ENCODE measurements around the gene BAX. TPM values are rescaled to one million over a fixed set of nuclear protein-coding genes. Genes with fewer than 3 reads are reported as not detected.

BAX gene
- total RNA-seq, 1 experiment from 2014 or later, result 97.7 TPM

GRCh38 chr19:48985711-48986110 lies 31.0 kb downstream of the BAX start:
- DNase-seq (ENCODE audit: low read depth), result no peak

DNA sequence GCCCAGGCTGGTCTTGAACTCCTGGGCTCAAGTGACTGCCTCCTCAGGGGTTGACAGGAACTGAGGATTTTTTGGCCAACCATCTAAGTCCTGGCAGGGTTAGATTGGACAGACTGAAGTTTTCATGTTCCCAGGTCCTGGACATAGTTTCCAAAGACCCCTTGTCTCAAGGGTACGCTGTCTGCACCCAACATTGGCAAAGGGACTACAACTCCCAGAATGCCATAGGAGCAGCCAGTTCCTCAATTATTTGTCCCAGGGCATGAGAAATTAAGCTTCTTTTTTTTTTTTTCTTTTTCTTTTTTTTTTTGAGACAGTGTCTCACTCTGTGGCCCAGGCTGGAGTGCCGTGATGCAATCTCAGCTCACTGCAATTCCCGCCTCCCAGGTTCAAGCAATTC lies 31.5 kb downstream of the BAX start:
- DNase-seq (ENCODE audit: low read depth), result no peak

DNA sequence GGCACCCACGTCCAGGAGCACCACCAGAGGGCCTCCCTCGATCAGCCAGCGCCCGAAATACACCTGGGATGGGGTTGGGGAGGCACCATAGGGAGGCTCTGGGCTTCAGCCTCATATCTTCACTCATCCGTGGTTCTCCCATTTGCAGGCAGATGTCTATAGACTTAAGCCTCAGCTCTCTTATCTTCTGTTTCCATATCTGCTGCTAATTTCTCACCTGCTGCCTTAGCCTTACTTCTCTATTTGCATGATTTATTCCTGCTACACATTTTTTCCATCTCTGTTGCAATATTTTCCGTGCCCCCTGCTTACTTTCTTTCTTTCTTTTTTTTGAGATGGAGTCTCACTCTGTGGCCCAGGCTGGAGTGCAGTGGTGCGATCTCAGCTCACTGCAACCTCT lies 32.6 kb downstream of the BAX start:
- no peak for DNase-seq (ENCODE audit: low read depth)

- DNase-seq (ENCODE audit: low read depth), result no peak
Observed at GRCh38 chr19:48988286-48988685, 33.6 kb downstream of the BAX start.

DNA sequence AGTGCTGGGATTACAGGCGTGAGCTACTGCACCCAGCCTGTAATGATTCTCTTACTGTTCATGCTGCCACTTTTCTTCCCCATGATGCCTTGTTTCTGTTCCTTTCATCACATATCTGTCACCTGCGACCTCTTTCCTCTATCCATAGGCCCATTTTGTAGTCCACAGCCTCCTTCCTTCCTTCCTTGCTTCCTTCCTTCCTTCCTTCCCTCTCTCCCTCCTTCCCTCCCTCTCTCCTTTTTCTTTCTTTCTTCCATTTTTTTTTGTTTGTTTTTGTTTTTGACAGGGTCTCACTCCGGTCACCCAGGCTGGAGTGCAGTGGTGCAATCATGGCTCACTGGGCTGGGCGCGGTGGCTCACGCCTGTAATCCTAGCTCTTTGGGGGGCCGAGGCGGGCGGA lies 34.2 kb downstream of the BAX start:
- DNase-seq (ENCODE audit: low read depth), result no peak

DNA sequence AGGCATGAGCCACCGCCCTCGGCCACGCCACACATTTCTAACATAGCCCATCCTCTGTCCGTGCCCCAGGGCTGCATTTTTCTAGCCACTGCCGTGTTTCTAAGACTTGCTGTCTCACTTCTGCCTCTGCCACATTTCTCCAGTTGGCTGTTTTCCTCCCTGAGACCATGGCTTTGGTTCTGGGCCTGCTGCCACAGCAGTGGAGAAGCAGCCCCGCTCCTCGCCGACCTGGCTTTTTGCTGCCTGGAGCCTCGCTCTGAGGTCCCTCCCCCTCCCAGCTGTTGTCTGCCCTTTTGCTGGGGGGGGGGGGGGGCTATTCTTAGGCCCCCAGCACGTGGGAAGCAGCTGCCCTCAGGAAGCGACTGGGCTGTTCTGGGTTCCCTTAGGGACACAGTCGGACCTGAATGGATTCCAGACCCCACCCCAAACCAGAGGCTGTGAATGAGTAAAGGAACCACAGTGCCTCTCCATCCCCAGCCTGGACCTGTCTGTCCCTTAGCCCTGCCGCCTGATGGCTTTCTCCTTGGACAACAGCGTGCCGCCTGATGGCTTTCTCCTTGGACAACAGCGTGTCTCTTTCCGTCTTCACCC lies 35.1 kb downstream of the BAX start:
- no peak for DNase-seq (ENCODE audit: low read depth)

GRCh38 chr19:48990400-48990799 lies 35.7 kb downstream of the BAX start:
- no peak for DNase-seq (ENCODE audit: low read depth)

DNA sequence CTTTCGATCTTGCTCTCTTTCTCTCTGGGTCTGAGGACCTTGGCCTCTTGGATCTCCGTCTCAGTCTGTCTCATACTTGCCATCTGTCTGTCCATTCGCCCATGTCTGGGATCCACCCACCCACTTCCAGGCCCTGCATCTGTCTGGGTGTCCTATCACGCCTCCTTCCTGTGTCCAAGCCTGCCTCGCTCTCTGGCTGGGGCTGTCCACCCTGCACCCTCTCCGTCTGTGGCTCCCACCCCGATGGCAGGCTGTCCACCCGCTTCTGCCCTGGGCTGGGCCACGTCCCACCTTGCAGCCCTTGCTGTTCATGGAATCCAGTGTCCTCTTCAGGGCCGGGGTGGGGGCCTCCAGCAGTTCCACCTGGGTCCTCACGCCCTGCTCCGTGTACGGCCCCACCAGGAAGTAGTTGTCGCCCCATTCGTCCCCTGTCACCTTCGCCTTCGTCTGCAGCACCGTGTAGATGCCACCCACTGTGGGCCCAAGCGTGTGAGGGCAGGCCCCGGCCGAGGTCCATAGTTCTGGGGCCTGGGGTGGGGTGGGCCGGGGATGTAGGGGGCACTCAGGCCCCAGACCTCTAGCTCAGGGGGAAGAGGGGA lies 36.4 kb downstream of the BAX start:
- no peak for DNase-seq (ENCODE audit: low read depth)

- DNase-seq (ENCODE audit: low read depth), result peak; percentile 83
Observed at GRCh38 chr19:48991873-48992580, 37.4 kb downstream of the BAX start.

GRCh38 chr19:48992581-48993174 lies 38.0 kb downstream of the BAX start:
- peak; percentile 22 for DNase-seq (ENCODE audit: low read depth)

GRCh38 chr19:48993175-48994034 lies 38.7 kb downstream of the BAX start, which contains the start of the genes GYS1 and RUVBL2:
Gene GYS1, minus strand, starts transcription at chr19:48993309. Its CDS starts 197 bp downstream, at chr19:48993112.
Gene RUVBL2, plus strand, starts transcription at chr19:48993887. Its CDS starts 25 bp downstream, at chr19:48993912.
- peak; percentile 100 for DNase-seq (ENCODE audit: low read depth)

GRCh38 chr19:48994035-48994386 lies 39.3 kb downstream of the BAX start:
- no peak for DNase-seq (ENCODE audit: low read depth)

- DNase-seq (ENCODE audit: low read depth), result peak; percentile 69
Observed at GRCh38 chr19:48997972-48998371, 43.3 kb downstream of the BAX start.

GRCh38 chr19:48999481-49000325 lies 45.0 kb downstream of the BAX start:
- peak; percentile 50 for DNase-seq (ENCODE audit: low read depth)

DNA sequence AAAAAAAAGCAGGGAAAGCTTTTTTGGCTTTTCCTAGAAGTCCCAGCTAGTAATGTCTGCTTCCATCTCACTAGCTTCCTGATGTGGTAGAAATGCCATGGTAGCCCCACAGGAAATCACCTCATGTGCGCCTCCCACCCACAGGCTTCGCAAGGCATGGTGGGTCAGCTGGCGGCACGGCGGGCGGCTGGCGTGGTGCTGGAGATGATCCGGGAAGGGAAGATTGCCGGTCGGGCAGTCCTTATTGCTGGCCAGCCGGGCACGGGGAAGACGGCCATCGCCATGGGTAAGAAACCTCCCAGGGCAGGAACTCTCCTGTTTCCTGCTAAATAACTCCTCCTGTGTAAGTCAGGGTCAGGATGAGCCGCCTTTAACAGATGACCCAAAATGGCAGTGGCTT lies 49.5 kb downstream of the BAX start:
- no peak for DNase-seq (ENCODE audit: low read depth)

- no peak for DNase-seq (ENCODE audit: low read depth)
Observed at GRCh38 chr19:49004964-49005614, 50.4 kb downstream of the BAX start.

DNA sequence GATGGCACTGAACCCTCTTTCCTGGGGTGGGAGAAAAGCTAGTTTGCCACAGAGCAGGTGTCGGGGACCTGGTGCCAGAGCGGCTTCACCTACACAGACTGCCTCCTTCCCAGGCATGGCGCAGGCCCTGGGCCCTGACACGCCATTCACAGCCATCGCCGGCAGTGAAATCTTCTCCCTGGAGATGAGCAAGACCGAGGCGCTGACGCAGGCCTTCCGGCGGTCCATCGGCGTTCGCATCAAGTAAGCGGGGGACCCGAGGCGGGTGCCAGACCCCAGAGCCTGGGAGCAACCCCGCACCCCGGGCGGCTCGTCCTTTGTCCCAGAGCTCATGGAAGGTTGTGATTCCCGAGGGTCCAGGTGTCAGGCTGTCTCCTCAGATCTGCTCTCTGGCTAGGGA lies 52.2 kb downstream of the BAX start:
- DNase-seq (ENCODE audit: low read depth), result no peak

DNA sequence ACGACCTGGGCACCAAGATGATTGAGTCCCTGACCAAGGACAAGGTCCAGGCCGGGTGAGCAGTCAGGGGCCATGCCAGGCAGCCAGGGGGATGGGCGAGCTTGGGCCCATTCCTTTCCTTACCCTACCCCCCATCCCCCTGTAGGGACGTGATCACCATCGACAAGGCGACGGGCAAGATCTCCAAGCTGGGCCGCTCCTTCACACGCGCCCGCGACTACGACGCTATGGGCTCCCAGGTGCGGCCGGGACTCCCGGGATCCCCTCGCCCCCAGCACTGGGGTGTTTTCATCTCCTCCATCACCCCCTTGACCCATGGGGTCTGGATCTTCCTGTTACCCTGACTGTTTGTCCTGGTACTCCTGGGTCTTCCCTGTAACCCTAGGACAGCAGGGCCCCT lies 55.2 kb downstream of the BAX start:
- no peak for DNase-seq (ENCODE audit: low read depth)

DNA sequence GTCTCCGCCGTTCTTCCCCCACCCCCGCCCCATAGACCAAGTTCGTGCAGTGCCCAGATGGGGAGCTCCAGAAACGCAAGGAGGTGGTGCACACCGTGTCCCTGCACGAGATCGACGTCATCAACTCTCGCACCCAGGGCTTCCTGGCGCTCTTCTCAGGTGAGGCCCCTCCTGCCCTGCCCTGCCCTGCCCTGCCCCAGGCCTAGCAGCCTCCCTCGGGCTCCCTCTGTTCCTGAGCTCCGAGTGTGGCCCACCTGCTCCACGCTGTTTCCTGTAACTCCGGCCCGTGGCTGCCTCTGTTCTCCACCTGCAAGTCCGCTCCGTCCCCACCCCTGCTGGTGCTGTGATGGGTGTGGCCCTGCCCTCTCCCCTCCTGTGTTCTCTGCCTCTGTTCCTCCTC lies 55.8 kb downstream of the BAX start:
- no peak for DNase-seq (ENCODE audit: low read depth)

DNA sequence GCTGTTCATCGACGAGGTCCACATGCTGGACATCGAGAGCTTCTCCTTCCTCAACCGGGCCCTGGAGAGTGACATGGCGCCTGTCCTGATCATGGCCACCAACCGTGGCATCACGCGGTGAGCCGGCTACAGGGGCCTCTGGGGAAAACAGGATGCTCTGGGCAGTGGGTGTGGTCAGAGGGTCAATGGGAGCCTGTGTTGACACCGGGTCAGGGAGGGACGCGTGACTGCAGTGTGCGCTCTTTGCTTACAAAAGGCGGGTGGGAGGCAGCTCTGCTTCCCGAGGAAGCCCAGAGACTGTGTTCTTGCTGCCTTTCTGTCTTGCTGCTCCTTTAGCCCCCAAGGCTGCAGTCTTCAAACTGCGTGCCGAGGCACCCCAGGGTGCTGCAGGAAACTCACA lies 56.5 kb downstream of the BAX start:
- DNase-seq (ENCODE audit: low read depth), result no peak
